ENCODE results near the gene TLL1. TPM values are rescaled to one million over a fixed set of nuclear protein-coding genes. Genes with fewer than 3 reads are reported as not detected.

TLL1 gene
- 5.9 and 10.1 TPM in 2 replicates for total RNA-seq

GRCh38 chr4:165872461-165873297, at the start of gene TLL1:
TSS of gene TLL1 (plus strand) at chr4:165873237. CDS start at chr4:165873905, 668 bp downstream.

Data from epithelial cell of umbilical artery (primary cell).